Astrocyte of the spinal cord (primary cell): ENCODE measurements around the gene BNC2.

ENCODE experiments used
- DNase-seq: peaks from one replicate; pipeline ENCODE4 v3.0.0; 2011; ENCODE audit warnings: low read depth, low spot score
- H3K4me3 ChIP-seq: 2 replicates; pipeline ENCODE4 v1.5.1; 2011; ENCODE audit warnings: low read depth, mild to moderate bottlenecking, low read length, moderate library complexity
- in situ Hi-C: cut with HindIII; loops from 2 replicates; pipeline ENCODE4 v1.10.0; 2017; ENCODE audit warnings: low sequenced_read_pairs
- TF ChIP-seq, protein P1 (sequence below): IDR thresholded peaks from 2 replicates; pipeline ENCODE4 v1.5.1; 2012; ENCODE audit warnings: low read depth, mild to moderate bottlenecking, low read length, inconsistent platforms

BNC2 gene

DNA sequence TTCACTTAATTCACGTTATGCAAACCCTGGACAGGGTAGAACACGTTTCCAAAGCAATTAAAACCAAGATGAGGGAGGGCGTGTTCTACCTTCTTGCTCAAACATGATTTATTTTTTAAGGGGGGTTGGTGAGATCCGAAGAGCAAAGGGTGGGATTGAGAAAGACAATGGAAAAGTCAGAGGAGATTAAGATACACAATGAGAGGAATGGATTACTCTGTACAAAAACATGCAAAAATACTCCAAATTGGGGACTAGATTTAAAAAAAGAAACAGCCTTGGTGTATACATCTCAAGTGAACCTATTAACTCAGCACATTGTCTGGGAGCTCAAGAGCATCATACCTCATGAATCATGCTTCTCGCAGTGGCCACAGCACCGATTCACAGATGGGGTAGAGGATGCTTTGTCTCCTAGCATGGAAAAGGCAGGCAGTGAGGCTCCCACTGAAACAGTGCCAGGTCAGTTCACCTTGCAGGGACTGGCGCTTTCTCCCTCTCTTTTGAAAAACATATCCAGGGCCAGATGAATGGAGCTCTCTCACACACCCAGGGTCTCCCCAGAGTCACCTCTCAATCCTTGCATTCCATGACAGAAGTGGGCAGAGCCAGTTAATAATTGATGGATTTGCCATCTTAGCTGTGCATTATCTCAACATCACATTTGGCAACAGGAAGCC is 459.7 kb downstream of the BNC2 start:
- in situ Hi-C loops = no loop called here
- H3K4me3 ChIP-seq = no peak overlapping the region
- TF ChIP-seq, protein P1, sequence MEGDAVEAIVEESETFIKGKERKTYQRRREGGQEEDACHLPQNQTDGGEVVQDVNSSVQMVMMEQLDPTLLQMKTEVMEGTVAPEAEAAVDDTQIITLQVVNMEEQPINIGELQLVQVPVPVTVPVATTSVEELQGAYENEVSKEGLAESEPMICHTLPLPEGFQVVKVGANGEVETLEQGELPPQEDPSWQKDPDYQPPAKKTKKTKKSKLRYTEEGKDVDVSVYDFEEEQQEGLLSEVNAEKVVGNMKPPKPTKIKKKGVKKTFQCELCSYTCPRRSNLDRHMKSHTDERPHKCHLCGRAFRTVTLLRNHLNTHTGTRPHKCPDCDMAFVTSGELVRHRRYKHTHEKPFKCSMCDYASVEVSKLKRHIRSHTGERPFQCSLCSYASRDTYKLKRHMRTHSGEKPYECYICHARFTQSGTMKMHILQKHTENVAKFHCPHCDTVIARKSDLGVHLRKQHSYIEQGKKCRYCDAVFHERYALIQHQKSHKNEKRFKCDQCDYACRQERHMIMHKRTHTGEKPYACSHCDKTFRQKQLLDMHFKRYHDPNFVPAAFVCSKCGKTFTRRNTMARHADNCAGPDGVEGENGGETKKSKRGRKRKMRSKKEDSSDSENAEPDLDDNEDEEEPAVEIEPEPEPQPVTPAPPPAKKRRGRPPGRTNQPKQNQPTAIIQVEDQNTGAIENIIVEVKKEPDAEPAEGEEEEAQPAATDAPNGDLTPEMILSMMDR = no peak
- DNase-seq = peak; percentile 26

DNA sequence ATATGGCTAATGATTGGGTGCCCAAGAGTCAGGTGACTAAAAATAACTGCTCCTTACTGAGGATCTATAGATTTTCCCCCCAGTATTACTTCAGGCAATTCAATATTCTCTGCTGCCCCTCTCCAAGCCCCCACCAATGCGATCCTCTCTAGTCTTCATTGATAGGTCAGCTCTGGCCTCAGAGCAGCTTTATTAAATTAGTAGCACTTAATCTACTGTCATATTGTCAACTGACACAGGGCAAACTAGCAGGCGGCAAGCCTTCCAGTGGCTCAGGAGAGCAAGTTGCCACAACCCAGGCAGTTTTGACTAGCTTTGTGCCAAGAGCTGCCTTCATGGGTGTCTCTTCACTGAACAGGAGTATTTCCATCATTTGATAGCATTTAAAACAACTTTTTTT is 462.9 kb downstream of the BNC2 start:
- no peak for DNase-seq
- in situ Hi-C loops = no loop called here
- TF ChIP-seq, protein P1 = no peak
- H3K4me3 ChIP-seq = no peak overlapping the region

DNA sequence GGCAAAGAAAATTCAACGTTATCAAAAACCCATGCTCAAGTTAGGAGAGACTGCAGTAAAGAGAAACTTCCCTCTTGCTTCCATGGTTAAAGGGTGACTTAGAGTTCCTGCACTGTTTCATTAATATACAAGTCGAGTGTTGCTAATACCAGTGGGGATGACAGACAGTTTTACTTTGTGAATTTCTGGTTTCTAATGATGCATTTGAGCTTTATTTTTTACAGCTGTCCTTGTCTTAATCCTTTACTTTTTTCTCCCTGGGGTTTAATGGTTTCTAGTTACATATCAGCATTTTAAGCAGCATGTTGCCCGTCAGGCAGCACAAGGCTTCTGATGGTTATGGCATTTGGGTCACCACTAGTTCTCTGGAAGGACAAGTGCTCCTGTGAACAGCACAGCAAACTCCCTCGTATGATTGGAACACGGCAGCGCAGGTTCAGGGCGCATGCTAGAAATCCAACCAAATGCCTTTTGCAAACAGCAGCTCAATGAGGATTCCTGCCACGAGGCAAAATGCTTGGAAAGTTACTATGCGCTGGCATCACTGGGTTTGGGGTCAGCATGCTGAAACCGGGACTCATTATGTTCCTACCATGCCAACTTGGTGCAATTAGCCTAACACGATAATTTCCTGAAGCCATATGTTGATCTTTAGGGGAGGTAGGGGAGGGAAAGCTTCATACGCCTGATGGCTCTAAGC is 463.8 kb downstream of the BNC2 start:
- in situ Hi-C loops = no loop called here
- TF ChIP-seq, protein P1 = no peak
- H3K4me3 ChIP-seq = no peak overlapping the region
- no peak for DNase-seq

DNA sequence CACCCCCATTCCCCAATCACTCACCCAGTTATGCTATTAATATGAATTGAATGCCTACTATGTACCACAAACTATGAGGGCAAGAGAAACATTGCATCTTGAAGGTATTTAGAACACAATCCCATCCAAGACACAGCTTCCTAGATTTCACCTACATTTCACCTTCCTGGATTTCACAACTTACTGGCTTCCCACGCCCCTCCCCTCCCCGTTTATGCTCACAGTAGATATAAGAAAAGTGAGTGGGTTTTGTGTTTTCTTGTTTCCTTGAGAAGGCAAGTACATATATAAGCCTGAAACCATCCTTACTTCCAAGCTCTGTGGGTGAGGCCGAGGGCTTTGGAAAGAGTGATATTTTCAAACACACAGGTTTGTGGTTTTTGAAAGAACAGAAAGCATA is 465.0 kb downstream of the BNC2 start:
- TF ChIP-seq, protein P1 = no peak
- in situ Hi-C loops = no loop called here
- H3K4me3 ChIP-seq = no peak overlapping the region
- no peak for DNase-seq

DNA sequence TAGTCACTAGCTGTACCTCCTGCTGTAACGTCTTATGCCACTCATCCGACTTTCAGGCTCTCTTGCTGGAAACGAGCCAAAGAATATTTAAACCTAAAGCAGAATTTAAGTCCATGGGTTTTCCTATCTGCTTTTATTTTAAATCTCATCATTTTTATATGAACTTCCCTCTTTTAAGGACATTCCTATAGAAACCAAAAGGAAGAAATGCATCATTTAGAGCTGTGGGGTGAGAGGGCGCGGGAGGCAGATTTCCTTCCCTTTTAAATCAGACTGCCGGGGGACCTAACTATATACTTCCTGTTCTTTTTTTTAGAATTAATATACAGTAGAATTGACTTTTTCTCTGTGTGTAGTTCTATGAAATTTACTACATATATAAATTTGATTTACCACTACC is 468.8 kb downstream of the BNC2 start:
- no peak overlapping the region for H3K4me3 ChIP-seq
- in situ Hi-C loops = no loop called here
- TF ChIP-seq, protein P1 = no peak
- DNase-seq = no peak

DNA sequence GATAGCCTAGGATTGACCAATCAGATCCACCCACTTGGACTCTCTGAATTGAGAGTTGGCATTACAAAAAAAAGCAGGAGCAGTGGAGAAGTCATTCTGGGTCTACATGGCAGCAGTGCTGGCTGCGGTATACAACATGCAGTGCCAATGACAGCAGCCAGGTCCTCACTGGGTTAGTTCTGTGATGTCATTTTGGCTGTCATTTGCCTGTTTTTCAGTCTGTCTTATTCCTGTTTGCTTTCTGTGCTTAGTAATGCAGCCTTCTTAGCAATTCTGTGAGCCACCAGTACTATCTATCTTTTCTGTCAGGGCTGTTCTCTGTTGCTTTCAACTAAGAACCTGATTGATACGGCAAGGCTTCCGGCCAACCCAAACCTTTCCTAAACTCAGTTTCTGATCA is 471.8 kb downstream of the BNC2 start:
- H3K4me3 ChIP-seq = no peak overlapping the region
- TF ChIP-seq, protein P1 = no peak
- no peak for DNase-seq
- in situ Hi-C loops = no loop called here
